Activated CD4-positive, CD25-positive, alpha-beta regulatory T cell treated with anti-CD3 and anti-CD28 coated beads, Interleukin-2, amount 50 U/mL, for 16 hours (primary cell): Measurements from ENCODE around the gene P3H4.

Experiments used
- DNase-seq: peaks from one replicate; pipeline ENCODE4 v3.0.0-alpha.2; 2020; ENCODE audit warnings: low read depth, low spot score

P3H4 gene

DNA sequence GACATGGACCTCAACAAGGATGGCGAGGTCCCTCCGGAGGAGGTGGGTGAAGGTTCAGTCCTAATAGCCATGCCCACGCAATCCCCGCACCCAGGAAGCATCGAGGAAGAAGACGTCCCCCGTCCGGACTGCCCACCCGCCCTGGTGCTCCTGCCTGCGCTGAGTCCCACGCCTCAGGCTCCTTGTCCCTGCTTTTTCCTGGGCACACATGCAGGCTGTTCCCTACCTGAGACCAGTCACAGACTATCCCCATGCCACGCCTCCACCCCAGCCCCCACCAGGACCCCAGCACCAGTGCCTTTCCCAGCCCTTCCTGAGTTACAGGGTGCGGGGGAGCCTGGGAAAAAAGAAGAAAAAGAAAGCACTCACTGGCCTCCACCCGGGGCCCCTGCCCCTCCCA is 10.0 kb upstream of the P3H4 start:
- DNase-seq = no peak

DNA sequence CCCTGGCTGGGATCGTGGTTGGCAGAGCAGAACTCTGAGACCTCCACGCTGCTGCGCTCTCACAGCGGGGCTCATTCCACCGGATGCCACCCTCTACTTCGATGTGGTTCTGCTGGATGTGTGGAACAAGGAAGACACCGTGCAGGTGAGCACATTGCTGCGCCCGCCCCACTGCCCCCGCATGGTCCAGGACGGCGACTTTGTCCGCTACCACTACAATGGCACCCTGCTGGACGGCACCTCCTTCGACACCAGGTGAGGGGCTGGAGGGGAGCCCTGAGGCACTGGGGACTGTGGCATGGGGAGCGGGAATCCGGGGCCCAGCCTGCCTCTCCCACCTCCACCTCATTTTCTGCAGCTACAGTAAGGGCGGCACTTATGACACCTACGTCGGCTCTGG is 6.3 kb upstream of the P3H4 start:
- DNase-seq = no peak

DNA sequence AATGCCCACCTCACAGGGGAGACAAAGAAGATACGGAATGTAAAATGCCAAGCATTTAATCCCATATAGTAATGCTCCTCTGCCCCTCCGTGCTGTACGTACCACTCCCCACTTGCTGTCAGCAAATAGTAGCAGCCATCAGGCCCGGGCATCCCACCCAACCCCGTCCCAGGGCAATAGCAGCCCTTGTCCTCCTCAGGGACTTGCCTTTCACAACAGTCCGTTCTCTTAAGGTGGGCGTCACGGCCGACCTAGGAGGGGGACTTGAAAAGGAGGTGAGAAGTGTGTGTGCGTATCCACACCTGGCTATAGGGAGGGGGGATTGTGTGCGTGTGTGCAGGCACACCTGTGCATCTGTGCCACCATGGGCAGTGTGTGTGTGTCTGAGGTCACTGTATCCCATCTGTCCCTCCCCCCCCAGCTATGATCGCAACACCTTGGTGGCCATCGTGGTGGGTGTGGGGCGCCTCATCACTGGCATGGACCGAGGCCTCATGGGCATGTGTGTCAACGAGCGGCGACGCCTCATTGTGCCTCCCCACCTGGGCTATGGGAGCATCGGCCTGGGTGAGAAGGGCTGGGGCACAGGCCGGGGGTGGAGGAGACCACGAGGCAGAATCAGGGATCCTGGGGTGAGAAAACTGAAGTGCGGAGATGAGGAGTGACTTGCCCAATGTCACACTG is 5.0 kb upstream of the P3H4 start:
- no peak for DNase-seq

DNA sequence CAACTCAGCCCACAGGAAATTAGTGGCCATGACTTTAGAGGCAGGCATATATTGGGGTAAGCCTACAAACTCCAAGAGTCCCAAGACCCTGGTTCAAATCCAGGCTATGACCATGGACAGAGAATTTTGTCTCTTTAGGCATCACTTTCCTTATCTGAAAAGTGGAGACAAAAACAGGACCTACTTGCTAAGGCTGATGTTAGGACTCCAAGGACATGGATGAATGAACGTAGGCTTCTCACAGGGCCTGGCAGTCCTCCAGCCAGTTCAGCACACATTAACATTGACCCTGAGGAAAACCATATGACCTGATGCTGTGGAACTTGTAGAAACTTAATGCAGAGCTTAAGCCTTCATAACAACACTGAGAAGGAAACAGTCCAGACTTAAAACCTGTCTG is 2.4 kb upstream of the P3H4 start:
- DNase-seq = no peak

DNA sequence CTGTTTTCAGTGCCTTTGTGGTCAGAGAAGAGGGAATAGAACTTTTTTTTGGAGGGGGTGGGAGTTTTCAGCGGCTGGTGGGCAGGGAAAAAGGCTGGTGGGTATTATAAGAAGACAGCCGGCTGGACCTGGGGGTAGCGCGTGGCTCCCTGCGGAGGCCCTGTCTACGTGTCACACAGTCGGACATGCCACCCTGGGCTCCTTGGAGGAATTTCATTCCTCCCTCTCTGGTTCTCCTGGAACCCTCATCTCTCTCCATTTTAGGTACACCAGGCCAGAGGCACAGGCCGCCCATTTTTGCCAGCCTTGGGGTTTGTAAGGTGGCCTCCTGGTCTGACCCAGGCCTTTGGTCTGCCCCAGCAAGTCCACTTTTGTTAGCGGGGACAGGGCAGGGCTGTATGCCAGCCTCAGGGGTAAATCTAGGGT is 2.0 kb upstream of the P3H4 start:
- no peak for DNase-seq

DNA sequence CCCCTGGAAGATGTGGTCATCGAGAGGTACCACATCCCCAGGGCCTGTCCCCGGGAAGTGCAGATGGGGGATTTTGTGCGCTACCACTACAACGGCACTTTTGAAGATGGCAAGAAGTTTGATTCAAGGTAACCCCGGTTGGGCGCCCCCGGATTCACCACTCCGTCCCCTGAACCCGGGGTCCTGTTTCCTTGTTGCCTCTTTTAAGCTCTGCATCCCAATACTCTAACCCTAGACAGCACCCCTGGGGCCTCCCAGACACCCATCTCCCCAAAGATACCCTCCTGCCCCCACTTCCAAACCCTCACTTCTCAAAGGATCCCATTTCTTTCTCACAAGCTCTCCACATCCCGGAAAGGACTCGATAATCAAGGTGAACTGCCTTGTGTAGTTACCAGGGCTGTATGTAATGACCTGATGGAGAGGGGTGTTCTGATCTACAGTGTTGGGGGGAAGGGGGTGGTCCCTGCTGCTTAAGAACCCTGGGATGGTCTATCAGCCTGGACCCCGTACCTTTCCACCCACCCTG is 1.5 kb upstream of the P3H4 start:
- DNase-seq = no peak

DNA sequence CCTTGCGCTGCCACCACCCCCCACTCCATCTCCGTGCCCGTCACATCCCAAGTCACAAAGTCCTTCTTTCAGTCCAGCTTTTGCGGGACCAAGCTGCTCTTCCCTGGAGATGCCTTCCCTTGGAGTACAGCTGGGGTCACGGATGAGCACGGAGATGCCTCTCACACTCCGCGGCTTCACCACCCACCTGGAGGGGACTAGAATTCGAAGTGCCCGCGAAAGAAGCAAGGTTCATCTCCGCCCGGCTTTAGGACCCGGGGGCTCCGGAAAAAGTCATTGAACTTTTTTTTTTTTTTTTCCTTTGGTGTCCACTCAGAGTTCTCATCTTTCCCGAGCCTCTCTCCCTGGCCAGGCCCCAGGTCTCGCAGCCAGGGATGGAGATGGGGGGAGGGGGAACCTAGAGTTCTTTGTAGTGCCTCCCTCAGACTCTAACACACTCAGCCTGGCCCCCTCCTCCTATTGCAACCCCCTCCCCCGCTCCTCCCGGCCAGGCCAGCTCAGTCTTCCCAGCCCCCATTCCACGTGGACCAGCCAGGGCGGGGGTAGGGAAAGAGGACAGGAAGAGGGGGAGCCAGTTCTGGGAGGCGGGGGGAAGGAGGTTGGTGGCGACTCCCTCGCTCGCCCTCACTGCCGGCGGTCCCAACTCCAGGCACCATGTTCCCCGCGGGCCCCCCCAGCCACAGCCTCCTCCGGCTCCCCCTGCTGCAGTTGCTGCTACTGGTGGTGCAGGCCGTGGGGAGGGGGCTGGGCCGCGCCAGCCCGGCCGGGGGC is 817 bp upstream of the P3H4 start, which contains the start of gene FKBP10:
FKBP10 (plus strand) TSS at position 624 of the 771 bp plus-strand sequence; CDS start at position 655, 31 bp downstream.
- DNase-seq = no peak

DNA sequence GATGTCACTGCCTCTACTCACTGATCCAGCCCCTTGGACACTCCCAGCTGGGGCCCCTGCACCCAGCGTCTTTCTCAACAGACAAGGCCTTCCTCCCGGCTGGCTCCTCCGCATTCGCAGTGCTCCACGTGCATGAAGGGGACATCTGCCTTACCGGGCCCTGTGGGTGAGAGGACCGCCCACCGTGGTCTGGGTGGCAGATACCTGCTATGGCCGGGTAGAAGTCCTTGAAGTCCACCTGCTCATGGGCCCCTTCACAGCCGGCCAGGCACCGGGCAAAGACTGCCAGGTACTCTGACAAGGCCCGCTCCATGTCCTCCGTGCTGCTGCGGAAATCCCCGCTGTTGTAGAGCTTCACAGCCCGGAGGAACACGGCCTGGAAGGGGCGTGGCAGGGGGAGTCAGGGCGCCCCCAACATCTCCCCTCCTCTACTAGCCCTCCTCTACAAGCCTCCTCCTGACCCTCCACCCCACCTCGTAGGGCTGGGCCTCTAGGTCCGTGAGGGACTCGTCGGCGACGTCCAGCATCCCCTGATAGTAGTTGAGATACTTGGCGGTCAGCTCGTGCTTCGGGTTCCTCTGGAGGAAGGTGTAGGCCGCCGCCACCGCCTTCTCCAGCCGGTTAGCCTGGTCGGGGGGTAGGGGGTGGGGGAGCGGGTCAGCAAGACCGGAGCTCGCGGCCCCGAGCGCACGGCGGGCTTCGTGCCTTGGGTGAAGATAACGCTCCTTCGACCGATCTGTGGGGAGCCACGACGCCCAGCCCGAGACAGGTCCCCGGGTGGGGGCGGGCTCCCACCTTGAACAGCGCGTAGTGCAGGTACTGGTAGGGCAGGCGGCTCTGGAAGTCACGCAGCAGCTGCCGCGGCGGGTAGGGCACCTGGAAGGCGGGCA is 845 bp downstream of the P3H4 start:
- DNase-seq = no peak

DNA sequence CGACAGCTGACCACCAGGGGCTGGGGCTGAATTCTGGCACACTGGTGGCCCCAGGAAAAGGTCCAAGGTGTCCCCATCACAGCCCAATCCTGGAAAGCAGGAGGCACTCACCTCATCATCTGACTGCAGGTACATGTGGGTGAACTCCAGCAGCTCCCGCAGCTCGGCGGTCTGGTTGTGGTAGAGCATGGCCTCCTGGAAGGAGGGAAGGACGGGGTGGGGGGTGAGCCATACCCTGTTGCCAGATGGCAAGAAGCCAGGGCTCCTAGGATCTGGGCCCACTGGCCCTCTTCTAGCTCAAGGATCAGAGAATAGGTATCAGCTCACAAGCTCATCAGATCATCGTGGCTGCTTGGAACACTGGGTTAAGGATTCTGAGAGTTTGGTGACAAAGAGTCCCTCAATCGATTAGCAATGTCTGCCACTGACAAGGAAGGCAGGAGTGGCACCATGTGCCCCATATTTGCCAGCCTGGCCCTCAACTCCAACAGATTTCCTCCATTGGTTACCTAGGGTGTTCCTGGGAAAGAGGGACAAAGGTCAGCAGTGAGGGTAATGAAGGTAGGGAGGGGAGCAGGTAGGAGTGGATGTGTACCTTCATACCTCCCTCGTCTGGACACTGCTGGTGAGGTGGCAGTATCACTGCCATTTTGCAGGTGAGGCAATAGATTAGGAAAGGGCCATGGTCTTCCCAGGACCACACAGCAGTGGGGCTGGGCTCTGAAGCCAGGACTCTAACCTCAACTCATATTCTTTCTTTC is 4.9 kb downstream of the P3H4 start:
- DNase-seq = no peak

DNA sequence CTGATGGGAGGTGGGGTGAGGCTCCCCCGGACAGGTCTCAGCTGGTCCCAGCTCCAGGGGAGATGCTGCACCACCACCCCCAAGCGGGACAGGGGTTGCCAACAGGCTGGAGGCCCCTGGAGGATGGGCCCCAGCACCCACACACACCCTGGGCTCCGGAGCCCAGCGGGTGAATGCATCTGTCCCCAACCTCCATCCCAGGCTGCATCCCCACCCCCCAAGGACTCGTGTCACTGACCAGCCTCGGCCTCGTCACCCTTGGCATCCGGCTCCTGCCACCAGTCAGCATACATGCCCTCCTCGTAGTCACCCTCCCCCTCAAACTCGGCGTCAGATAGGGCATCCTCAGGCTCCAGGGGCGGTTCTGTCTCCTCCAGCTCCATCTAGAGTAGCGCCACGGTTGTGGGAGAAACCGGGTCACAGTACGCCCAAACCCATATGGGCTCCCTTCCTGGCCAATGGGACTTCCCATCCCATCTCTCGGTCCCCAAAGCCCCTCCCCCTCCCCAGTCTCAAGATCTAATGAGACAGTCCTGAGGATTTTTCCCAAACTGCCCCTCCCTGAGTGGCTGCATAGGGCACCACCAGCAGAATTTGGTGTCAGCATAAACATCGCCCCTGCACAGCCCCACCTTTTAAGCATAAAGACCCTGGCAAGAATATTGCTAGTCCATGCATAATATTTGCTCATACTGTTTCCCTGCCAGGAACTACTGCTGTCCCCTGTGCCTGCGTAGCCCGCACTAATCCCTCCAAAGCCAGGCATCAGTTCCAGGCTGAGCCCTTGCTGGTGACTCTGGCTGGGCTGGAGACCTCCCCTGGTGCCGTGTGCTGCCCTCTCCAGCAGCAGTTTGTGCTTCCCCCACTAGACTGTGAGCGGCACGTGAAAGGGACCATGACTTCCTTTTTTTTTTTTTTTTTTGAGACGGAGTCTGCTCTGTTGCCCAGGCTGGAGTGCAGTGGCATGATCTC is 8.4 kb downstream of the P3H4 start:
- DNase-seq = no peak

DNA sequence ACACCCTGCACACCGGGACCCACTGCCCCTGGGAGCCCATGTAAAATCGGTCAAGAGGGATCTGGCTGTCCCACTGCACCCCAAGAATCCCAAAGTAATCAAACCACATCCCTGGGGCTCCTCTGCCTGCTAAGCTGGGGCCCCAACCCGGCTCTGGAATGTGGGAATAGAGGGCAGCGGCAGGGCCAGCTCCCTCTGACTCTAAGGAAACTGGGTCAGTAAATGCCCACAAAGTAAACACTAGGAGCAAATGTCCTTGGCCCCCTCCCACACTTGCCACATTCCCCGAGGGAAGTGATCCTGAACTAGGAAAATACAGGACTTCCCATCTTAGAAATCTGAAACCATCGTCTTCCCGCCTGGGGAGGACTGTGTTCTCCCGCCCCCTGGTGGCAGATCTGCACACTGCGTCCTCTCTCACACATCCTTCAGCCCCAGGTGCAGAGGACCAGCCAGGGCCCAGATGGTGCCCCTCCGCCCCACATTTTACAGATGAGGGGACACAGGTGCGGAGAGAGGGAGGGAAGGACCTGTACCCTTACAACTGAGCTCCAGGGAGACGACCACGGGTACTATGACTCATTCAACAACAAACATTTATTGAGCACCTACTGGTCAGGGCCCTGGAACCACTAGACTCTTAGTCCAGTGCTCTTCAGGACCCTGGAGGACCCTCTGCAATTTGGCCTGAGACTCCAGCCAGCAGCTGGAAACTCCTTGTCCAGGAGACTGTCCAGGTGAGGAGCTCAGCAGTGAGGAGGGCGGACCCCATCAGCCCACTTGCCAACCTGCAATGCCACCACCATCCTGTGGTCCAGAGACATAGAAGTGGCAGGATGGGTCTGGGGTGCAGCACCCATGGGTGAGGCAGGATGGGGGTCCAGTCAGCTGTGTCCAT is 10.1 kb downstream of the P3H4 start:
- peak; percentile 56 for DNase-seq

DNA sequence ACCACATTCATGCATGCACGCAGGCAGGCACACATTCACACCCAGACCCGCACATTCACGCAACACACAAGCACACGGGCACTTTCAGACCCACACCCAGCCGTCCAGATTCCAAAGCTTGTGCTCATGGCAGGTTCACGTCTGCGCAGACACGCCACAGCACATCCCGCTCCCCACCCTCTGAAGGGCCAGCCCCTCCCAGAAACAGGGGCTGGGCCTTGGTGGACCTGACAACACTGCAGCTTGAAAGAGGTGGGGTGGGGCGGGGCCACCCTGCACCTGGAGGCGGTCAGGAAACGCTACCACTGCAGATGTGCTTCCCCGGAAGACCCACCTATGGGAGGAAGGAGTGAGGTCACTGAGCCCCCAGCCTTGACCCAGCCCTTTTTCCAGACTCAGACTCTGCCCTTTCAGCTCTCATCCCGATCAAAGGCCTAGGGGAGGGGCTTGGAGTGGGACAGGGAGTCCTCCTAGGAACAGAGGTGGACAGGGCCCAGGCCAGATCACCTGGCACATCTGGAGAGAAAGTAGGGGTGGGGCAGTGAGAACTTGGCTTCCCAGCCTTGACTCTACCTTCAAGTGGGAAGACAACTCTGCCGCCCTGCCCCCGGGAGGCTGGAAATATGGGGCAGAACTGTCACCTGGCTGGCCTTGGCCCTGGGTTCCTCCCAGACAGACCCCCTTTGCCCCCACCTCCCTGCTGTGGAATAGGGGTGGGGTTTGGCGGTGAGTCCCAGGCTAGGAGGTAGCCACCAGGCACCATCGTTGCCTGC is 11.0 kb downstream of the P3H4 start:
- no peak for DNase-seq

DNA sequence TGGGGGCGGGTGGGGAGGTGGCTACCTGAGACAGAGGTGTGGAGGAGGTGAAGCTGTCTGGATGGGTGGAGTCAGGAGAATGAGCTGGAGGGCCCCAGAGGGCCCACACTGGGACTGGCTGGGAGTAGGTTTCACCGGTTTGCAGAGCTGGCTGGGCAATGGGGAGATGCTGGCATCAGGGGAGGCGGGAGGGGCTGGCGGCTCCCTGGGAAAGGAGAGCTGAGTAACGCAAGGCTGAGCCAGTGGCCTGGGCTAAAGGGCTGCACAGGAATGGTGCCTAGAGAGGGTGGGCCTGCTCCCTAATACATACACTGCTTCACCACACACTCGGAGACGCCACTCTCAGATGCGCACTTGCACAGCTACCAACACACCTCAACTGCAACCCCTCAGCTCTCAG is 12.4 kb downstream of the P3H4 start:
- DNase-seq = no peak

DNA sequence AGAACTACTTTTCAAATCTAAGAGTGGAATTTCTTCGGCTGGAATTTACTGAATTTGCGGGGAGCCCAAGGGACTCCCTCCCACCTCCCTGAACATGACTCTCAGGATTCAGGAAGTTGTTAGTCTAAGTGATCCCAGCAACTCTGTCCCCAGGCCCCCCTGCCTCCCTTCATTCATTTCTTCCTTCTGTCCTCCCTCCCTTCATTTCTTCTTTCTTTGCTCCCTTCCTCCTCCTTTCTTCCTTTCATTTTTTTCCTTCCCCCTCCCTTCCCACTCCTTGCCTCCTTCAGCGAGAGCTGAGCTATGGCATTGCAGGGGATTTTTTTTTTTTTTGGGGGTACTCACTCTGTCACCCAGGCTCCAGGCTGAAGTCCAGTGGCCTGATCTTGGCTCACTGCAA is 14.4 kb downstream of the P3H4 start:
- no peak for DNase-seq

DNA sequence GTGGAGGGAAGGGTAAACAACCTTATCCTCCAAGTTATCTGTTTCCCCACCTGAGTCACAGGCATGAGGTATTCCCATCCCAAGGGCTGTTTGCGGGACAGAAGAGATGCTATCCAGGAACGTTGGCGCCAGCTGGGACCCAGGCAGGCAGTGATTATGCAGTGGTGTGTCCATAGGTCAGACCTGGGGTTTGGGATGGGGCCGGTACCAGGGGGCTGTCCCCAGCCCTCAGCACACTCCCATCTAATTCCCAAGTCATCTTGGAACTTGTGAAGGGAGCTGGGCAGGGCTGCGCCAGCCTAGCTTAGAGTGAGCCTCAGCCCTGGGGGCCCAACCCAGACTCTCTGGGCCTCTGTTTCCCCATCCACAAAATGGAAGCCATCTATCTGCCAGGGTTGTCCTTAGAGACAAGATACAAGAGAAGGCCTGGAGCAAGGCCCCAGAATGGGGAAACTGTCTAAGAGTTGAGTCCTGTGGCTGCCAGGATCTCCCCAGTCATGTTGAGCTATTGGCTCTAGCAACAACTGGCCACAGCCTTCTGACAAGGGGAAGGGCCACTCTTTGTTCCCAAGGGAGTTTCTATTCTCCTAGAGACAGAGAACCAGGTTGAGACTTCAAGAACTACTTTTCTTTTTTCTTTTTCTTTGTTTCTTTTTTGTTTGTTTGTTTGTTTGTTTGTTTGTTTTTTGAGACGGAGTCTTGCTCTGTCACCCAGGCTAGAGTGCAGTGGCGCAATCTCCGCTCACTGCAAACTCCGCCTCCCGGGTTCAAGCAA is 15.4 kb downstream of the P3H4 start:
- DNase-seq = no peak

DNA sequence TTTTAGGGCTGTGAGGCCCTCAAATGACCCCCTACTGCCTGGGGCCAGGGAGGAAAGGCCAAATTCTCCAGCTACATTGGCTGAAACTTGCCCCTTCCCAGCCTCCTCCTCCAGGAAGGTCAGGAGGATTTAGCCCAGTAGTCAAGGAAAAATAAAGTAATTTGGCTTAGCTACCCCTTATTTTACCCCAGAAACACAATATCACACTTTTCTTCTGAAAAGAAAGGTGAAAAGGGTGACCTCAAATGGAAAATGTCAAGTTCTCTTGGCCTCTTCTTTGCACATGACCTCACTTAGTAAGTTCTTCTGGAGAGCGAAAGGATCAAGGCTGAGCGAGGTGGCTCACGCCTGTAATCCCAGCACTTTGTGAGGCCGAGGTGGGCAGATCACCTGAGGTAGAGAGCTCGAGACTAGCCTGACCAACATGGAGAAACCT is 17.2 kb downstream of the P3H4 start:
- DNase-seq = no peak

DNA sequence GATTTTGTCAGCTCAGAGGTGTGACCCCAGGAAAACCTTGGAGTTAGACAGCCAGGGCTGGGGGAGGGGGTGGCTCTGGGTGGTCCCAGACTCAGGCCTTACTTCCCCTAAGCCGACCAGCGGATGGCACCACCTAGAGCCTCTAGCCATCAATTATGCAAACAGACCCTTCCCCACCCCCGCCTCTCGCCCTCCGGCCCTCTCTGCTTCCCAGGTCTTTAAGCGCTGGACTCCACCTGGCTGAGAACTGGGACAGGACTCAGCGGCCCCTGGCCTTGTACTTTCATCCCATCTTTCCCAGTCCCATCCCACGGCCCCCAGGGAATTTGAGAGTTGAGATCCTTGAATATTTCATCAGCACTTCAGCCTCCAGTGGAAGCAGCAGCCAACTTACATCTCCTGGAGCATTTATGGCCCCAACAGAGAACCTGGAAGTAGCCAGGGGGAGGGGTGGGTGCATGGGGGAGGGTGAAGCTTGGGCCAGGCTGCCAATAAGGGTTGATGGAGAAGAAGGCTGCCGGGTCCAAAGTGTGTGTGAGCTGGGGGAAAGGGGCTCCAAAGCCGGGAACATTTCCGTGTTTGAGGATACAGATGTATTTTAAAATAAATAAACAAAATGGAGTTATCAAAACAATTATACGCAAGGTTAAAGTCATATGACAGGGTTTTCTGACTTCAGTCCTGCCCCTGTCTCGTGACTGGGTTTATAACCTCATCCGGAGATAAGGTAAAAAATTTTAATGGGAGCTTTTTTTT is 17.8 kb downstream of the P3H4 start:
- DNase-seq = no peak
